Memory B cell (primary cell): ENCODE results near the gene IL33.

Experiments
- ATAC-seq: fragments of 150-1000 bp; cut with Tn5 transposase; 2 replicates; pipeline ENCODE4 v1.10.0; 2021; ENCODE audit warnings: low read depth, mild to moderate bottlenecking, moderate library complexity
- DNase-seq, 2 donors: peaks; one replicate each; pipeline ENCODE4 v3.0.0; 2022; ENCODE audit warnings: low spot score in 2 of 2
- H3K27ac Mint-ChIP-seq: one replicate; pipeline ENCODE4 v1.8.0; 2022; ENCODE audit warnings: mild to moderate bottlenecking, moderate library complexity, mixed read lengths
- H3K27me3 Mint-ChIP-seq: one replicate; pipeline ENCODE4 v1.8.0; 2022; ENCODE audit warnings: mixed read lengths
- H3K36me3 Mint-ChIP-seq: one replicate; pipeline ENCODE4 v1.8.0; 2022; ENCODE audit warnings: mild to moderate bottlenecking, mixed read lengths
- H3K4me1 Mint-ChIP-seq: one replicate; pipeline ENCODE4 v1.8.0; 2022; ENCODE audit warnings: mixed read lengths
- H3K4me3 Mint-ChIP-seq: one replicate; pipeline ENCODE4 v1.8.0; 2022; ENCODE audit warnings: mild to moderate bottlenecking, moderate library complexity, mixed read lengths
- H3K9me3 Mint-ChIP-seq: one replicate; pipeline ENCODE4 v1.8.0; 2022; ENCODE audit warnings: mixed read lengths

Gene IL33

DNA sequence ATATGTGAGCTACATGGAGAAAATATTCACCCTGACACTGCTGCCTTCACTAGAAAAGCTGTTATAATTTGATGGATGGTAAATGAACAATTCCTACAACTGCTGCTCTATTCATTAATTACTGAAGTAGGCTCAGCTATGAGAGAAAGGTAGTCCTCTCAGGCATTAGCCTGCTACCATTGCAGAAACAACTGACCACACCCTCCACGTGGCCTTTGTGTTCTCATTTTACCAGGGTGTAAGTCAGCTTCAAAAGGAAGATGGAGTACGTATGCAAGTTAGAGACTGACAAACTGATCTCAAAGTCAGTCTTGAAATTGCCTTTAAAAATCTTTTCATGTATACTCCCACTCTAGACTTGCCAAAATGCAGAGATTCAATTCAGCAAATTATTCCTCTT, 86.3 kb downstream of the IL33 start:
- Mint-ChIP-seq H3K9me3 (no peaks in the 10 kb centered on the region), H3K27ac (no peak overlapping the region), H3K4me1 (no peaks in the 10 kb centered on the region), H3K36me3 (no peaks in the 10 kb centered on the region), H3K4me3 (no peak overlapping the region), H3K27me3 (peaks cover 5% of the 10 kb centered on the region)
- ATAC-seq = no peak
- no peak for DNase-seq

DNA sequence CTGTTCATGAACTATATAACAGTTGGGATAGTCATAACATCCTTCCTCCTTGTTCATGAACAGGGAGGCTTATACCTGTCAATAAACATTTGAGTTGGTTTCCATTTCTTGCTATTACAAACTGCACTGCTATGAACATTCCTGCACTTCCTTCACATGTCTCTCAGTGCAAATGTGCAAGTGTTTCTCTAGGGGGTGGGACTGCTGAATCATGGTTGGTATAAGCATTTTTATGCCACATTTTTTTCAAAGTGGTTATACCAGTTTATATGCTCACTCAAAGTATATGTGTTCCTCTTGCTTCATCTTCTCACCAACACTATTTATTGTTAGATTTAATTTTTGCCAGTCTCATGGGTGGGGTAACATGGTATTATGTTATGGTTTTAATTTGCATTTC, 86.8 kb downstream of the IL33 start:
- H3K4me1 Mint-ChIP-seq = no peaks in the 10 kb centered on the region
- DNase-seq (no peak), ATAC-seq (no peak)
- peaks cover 6% of the 10 kb centered on the region for H3K27me3 Mint-ChIP-seq
- no peaks in the 10 kb centered on the region for H3K9me3 Mint-ChIP-seq
- H3K36me3 Mint-ChIP-seq = no peaks in the 10 kb centered on the region
- H3K27ac Mint-ChIP-seq = no peak overlapping the region
- no peak overlapping the region for H3K4me3 Mint-ChIP-seq

DNA sequence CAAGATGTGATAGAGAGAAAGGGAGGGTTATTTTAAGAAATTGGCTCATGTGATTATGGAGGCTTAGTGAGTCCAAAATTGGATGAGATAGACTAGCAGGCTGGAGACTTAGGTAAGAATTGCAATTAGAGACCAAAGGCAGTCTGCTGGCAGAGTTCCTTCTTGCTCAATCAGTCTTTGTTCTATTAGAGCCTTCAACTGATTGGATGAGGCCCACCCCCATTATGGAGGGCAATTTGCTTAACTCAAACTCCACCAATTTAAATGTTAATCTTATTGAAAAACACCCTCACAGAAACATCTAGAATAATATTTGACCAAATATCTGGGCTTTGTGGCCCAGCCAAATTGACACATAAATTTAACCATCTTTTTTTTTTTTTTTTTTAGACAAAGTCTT, 88.6 kb downstream of the IL33 start:
- no peaks in the 10 kb centered on the region for H3K36me3 Mint-ChIP-seq
- H3K4me3 Mint-ChIP-seq = no peak overlapping the region
- H3K4me1 Mint-ChIP-seq = no peaks in the 10 kb centered on the region
- H3K27me3 Mint-ChIP-seq = peaks cover 6% of the 10 kb centered on the region
- H3K27ac Mint-ChIP-seq = no peak overlapping the region
- H3K9me3 Mint-ChIP-seq = no peaks in the 10 kb centered on the region
- DNase-seq = no peak
- ATAC-seq = no peak

DNA sequence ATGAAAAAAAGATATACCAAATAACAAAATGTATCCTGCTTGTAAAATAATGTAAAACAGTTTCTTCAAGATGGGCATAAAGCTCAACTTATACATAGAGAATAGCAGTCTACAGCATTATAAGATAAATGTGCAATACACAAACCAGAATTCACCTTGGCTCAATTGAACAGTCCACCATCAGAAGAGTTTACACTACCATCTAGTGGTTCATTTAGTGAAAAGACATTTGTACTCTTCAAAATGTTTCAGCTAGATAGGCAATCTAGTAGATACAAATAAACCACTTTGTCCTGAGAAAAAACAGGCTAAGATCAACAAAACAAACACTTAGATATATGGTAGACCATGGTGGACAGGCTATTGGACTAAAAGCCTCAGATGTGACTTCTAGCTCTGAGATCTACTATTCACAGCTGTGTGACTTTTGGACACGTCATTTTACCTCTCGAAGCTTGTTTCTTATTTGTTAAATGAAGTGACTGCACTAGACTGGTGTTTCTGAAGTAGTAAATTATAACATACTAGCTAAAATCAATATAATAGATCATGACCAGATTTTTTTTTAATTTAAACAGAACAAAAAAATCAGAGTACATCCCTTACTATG, 90.5 kb downstream of the IL33 start:
- DNase-seq = no peak
- Mint-ChIP-seq H3K9me3 (no peaks in the 10 kb centered on the region), H3K4me3 (no peak overlapping the region), H3K36me3 (no peaks in the 10 kb centered on the region), H3K4me1 (no peaks in the 10 kb centered on the region), H3K27me3 (peaks cover 6% of the 10 kb centered on the region), H3K27ac (no peak overlapping the region)
- ATAC-seq = no peak
